ENCODE measurements around the gene ARHGAP28. TPM values are rescaled to one million over a fixed set of nuclear protein-coding genes. Genes with fewer than 3 reads are reported as not detected.

The ARHGAP28 gene
- total and polyA plus RNA-seq, 2 of the 13 experiments (the other 11 are each of a cell fraction or from before 2014, with no cell fraction given), result not detected

DNA sequence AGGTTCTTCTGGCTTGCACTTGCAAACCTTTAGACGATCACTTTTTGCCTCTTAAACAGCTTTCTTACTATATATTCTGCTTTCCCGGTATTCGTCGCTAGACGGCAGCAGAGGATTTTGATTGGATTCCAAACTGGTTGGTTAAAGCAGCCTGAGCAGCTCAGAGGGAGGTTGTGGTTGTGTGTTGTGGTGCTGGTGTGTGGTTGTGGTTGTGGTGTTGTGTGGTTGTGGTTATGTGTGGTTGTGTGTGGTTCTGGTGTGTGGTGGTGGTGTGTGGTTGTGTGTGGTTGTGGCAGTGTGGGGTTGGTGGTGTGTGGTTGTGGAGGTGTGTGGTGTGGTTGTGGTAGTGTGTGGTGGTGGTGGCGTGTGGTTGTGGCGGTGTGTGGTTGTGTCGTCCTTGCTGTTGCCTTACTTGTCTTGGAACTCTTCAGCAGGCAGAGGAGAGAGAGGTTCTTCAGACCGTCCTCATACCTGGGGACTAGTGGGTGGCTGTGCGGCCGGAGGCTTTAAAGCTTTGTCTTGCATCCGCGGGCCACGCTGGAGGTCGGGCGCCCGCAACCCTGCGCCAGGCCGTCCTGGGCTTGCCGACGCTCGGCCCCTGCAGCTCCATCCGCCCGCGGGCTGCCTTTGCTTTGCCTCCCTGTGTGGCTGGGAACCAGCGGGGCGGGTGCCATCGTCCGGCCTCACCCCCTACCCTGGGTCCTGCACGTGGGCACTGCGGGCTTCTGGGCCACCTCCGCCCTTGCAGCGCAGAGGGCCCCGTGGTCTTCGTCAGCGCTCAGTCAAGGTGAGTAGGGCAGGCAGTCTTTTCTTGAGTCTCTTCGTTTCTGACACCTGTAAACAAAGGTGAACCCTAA, 190.8 kb downstream of the ARHGAP28 start (continued):
- TF ChIP-seq, protein P1, sequence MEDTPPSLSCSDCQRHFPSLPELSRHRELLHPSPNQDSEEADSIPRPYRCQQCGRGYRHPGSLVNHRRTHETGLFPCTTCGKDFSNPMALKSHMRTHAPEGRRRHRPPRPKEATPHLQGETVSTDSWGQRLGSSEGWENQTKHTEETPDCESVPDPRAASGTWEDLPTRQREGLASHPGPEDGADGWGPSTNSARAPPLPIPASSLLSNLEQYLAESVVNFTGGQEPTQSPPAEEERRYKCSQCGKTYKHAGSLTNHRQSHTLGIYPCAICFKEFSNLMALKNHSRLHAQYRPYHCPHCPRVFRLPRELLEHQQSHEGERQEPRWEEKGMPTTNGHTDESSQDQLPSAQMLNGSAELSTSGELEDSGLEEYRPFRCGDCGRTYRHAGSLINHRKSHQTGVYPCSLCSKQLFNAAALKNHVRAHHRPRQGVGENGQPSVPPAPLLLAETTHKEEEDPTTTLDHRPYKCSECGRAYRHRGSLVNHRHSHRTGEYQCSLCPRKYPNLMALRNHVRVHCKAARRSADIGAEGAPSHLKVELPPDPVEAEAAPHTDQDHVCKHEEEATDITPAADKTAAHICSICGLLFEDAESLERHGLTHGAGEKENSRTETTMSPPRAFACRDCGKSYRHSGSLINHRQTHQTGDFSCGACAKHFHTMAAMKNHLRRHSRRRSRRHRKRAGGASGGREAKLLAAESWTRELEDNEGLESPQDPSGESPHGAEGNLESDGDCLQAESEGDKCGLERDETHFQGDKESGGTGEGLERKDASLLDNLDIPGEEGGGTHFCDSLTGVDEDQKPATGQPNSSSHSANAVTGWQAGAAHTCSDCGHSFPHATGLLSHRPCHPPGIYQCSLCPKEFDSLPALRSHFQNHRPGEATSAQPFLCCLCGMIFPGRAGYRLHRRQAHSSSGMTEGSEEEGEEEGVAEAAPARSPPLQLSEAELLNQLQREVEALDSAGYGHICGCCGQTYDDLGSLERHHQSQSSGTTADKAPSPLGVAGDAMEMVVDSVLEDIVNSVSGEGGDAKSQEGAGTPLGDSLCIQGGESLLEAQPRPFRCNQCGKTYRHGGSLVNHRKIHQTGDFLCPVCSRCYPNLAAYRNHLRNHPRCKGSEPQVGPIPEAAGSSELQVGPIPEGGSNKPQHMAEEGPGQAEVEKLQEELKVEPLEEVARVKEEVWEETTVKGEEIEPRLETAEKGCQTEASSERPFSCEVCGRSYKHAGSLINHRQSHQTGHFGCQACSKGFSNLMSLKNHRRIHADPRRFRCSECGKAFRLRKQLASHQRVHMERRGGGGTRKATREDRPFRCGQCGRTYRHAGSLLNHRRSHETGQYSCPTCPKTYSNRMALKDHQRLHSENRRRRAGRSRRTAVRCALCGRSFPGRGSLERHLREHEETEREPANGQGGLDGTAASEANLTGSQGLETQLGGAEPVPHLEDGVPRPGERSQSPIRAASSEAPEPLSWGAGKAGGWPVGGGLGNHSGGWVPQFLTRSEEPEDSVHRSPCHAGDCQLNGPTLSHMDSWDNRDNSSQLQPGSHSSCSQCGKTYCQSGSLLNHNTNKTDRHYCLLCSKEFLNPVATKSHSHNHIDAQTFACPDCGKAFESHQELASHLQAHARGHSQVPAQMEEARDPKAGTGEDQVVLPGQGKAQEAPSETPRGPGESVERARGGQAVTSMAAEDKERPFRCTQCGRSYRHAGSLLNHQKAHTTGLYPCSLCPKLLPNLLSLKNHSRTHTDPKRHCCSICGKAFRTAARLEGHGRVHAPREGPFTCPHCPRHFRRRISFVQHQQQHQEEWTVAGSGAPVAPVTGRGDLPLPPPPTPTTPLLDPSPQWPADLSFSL (CRISPR knock-in tag; IDR thresholded peaks at IDR 0.05), result peak; percentile 100
- TF ChIP-seq, protein P2, sequence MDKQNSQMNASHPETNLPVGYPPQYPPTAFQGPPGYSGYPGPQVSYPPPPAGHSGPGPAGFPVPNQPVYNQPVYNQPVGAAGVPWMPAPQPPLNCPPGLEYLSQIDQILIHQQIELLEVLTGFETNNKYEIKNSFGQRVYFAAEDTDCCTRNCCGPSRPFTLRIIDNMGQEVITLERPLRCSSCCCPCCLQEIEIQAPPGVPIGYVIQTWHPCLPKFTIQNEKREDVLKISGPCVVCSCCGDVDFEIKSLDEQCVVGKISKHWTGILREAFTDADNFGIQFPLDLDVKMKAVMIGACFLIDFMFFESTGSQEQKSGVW (CRISPR knock-in tag; IDR thresholded peaks at IDR 0.05; ENCODE audit: borderline replicate concordance), result no peak
- peak; percentile 67; the same call in 1 of the 2 replicates for TF ChIP-seq ZNF207 (IDR thresholded peaks at IDR 0.05; ENCODE audit: borderline replicate concordance)
- TF ChIP-seq ZNF614 (CRISPR knock-in tag; IDR thresholded peaks at IDR 0.05; ENCODE audit: borderline replicate concordance), result no peak
- no peak for TF ChIP-seq HCFC1 (IDR thresholded peaks at IDR 0.05; ENCODE audit: low read depth, low read length)
- no peak for TF ChIP-seq ATM (IDR thresholded peaks at IDR 0.05; ENCODE audit: borderline replicate concordance)
- no peak for TF ChIP-seq KAT2B (IDR thresholded peaks at IDR 0.05; ENCODE audit: borderline replicate concordance, low read depth, low read length)
- peak; percentile 93 for TF ChIP-seq RAD21 (CRISPR knock-in tag; IDR thresholded peaks at IDR 0.05)
- no peak for TF ChIP-seq ZNF616 (CRISPR knock-in tag; IDR thresholded peaks at IDR 0.05; ENCODE audit: low read depth)
- no peak for TF ChIP-seq SMYD3 (CRISPR knock-in tag; IDR thresholded peaks at IDR 0.05)
- TF ChIP-seq TARDBP (CRISPR knock-in tag; IDR thresholded peaks at IDR 0.05), result no peak
- TF ChIP-seq, protein P3, sequence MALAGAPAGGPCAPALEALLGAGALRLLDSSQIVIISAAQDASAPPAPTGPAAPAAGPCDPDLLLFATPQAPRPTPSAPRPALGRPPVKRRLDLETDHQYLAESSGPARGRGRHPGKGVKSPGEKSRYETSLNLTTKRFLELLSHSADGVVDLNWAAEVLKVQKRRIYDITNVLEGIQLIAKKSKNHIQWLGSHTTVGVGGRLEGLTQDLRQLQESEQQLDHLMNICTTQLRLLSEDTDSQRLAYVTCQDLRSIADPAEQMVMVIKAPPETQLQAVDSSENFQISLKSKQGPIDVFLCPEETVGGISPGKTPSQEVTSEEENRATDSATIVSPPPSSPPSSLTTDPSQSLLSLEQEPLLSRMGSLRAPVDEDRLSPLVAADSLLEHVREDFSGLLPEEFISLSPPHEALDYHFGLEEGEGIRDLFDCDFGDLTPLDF (CRISPR knock-in tag; IDR thresholded peaks at IDR 0.05), result no peak
- TF ChIP-seq GTF3A (CRISPR knock-in tag; conservative IDR thresholded peaks at IDR 0.05), result no peak
- peak; percentile 44 for TF ChIP-seq AGO1 (IDR thresholded peaks at IDR 0.05; ENCODE audit: low read depth, low read length, poor library complexity, severe bottlenecking)
- TF ChIP-seq BORCS8-MEF2B (CRISPR knock-in tag; IDR thresholded peaks at IDR 0.05), result peak; percentile 54; the same call in 1 of the 2 replicates
- TF ChIP-seq, protein P4, sequence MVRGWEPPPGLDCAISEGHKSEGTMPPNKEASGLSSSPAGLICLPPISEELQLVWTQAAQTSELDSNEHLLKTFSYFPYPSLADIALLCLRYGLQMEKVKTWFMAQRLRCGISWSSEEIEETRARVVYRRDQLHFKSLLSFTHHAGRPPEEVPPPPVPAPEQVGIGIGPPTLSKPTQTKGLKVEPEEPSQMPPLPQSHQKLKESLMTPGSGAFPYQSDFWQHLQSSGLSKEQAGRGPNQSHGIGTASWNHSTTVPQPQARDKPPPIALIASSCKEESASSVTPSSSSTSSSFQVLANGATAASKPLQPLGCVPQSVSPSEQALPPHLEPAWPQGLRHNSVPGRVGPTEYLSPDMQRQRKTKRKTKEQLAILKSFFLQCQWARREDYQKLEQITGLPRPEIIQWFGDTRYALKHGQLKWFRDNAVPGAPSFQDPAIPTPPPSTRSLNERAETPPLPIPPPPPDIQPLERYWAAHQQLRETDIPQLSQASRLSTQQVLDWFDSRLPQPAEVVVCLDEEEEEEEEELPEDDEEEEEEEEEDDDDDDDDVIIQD (CRISPR knock-in tag; IDR thresholded peaks at IDR 0.05; ENCODE audit: low read depth), result no peak
- TF ChIP-seq ZNF317 (CRISPR knock-in tag; IDR thresholded peaks at IDR 0.05), result no peak
- TF ChIP-seq ZNF24 (IDR thresholded peaks at IDR 0.05), result no peak
- TF ChIP-seq ZKSCAN1 (IDR thresholded peaks at IDR 0.05; ENCODE audit: low read length), result no peak
- peak; percentile 94 for TF ChIP-seq STAG1 (CRISPR knock-in tag; IDR thresholded peaks at IDR 0.05)
- no peak for TF ChIP-seq ZNF430 (CRISPR knock-in tag; IDR thresholded peaks at IDR 0.05)

All from HepG2 (cell line).